A673 (cell line): ENCODE measurements around the gene SLC39A9.

Experiments
- EZH2 ChIP-seq: fragments of 200-600 bp; sonication (generic); IDR thresholded peaks from 2 replicates; pipeline ENCODE4 v1.6.1; 2017; ENCODE audit warnings: borderline replicate concordance, low read depth, mild to moderate bottlenecking, mixed read lengths, antibody characterized with exemption, low read length; ENCODE audit not compliant: poor library complexity, severe bottlenecking
- TF ChIP-seq, protein P1 (sequence below): fragments of 300-800, 200-600 bp; sonication (generic); conservative IDR thresholded peaks from 2 replicates; pipeline ENCODE4 v1.5.1; 2017; ENCODE audit warnings: low read depth, mild to moderate bottlenecking, antibody characterized with exemption, low read length, moderate library complexity, mixed read lengths

- TF ChIP-seq, protein P1, sequence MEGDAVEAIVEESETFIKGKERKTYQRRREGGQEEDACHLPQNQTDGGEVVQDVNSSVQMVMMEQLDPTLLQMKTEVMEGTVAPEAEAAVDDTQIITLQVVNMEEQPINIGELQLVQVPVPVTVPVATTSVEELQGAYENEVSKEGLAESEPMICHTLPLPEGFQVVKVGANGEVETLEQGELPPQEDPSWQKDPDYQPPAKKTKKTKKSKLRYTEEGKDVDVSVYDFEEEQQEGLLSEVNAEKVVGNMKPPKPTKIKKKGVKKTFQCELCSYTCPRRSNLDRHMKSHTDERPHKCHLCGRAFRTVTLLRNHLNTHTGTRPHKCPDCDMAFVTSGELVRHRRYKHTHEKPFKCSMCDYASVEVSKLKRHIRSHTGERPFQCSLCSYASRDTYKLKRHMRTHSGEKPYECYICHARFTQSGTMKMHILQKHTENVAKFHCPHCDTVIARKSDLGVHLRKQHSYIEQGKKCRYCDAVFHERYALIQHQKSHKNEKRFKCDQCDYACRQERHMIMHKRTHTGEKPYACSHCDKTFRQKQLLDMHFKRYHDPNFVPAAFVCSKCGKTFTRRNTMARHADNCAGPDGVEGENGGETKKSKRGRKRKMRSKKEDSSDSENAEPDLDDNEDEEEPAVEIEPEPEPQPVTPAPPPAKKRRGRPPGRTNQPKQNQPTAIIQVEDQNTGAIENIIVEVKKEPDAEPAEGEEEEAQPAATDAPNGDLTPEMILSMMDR: no peak
- TF ChIP-seq EZH2: no peak
Observed at GRCh38 chr14:69358233-69358963, 40.1 kb upstream of the SLC39A9 start.
